Measurements from ENCODE around the gene GH1. TPM values are rescaled to one million over a fixed set of nuclear protein-coding genes. Genes with fewer than 3 reads are reported as not detected.

The GH1 gene
- total and polyA plus RNA-seq, 9 donors: not detected

GRCh38 chr17:63949576-63950250 is 31.1 kb upstream of the GH1 start:
- no peaks in the 10 kb centered on the region for H3K27me3 ChIP-seq
- peaks cover 7% of the 10 kb centered on the region for H3K4me1 ChIP-seq (ENCODE audit: insufficient read depth)
- WGBS, 3 donors: 48 to 52% (median 48%) methylated on average over 18 of the region's 18 CpGs
- no peaks in the 10 kb centered on the region for H3K9me3 ChIP-seq
- DNase-seq: peak in 1 of 5 donors; percentile 46
- H3K4me3 ChIP-seq: no peak overlapping the region
- no peak for TF ChIP-seq CTCF (IDR thresholded peaks at IDR 0.05)
- TF ChIP-seq EP300 (IDR thresholded peaks at IDR 0.05): no peak
- H3K36me3 ChIP-seq: no peaks in the 10 kb centered on the region
- intact Hi-C loops (cut with DNase I): no loop called here
- no peak overlapping the region for H3K27ac ChIP-seq

- Histone ChIP-seq H3K4me1 (ENCODE audit: insufficient read depth) (peaks cover 7% of the 10 kb centered on the region), H3K27ac (no peak overlapping the region), H3K27me3 (no peaks in the 10 kb centered on the region), H3K36me3 (no peaks in the 10 kb centered on the region), H3K9me3 (no peaks in the 10 kb centered on the region), H3K4me3 (no peak overlapping the region)
- no peak for TF ChIP-seq POLR2A (IDR thresholded peaks at IDR 0.05)
- TF ChIP-seq CTCF (IDR thresholded peaks at IDR 0.05): no peak
- no peak for TF ChIP-seq EP300 (IDR thresholded peaks at IDR 0.05)
- no peak for DNase-seq
- 95 to 96% (median 95%) methylated on average over 9 of the region's 9 CpGs for WGBS, 3 donors
- intact Hi-C loops (cut with DNase I): no loop called here
These were observed 29.9 kb upstream of the GH1 start for GRCh38 chr17:63948521-63948920.

- DNase-seq: no peak
- intact Hi-C loops (cut with DNase I): no loop called here
- no peaks in the 10 kb centered on the region for H3K36me3 ChIP-seq
- no peak overlapping the region for H3K4me3 ChIP-seq
- H3K27ac ChIP-seq: no peak overlapping the region
- H3K4me1 ChIP-seq (ENCODE audit: insufficient read depth): peaks cover 7% of the 10 kb centered on the region
- TF ChIP-seq CTCF (IDR thresholded peaks at IDR 0.05) (no peak), EP300 (IDR thresholded peaks at IDR 0.05) (no peak), POLR2A (IDR thresholded peaks at IDR 0.05) (no peak)
- no peaks in the 10 kb centered on the region for H3K27me3 ChIP-seq
- WGBS, 3 donors: 86 to 91% (median 87%) methylated on average over 18 of the region's 18 CpGs
- H3K9me3 ChIP-seq: no peaks in the 10 kb centered on the region
These were observed 29.2 kb upstream of the GH1 start for GRCh38 chr17:63947711-63948330.

GRCh38 chr17:63946440-63947363 is 28.1 kb upstream of the GH1 start:
- H3K4me3 ChIP-seq: no peak overlapping the region
- TF ChIP-seq POLR2A (IDR thresholded peaks at IDR 0.05) (no peak), EP300 (IDR thresholded peaks at IDR 0.05) (no peak), CTCF (IDR thresholded peaks at IDR 0.05) (peak in 2 of 3 donors; percentile 21 to 48)
- intact Hi-C loops (cut with DNase I): no loop called here

More at GRCh38 chr17:63946440-63947363, 28.1 kb upstream of the GH1 start:
- no peak overlapping the region for H3K27ac ChIP-seq
- WGBS, 3 donors: 48 to 52% (median 50%) methylated on average over 17 to 20 of the region's 20 CpGs
- H3K9me3 ChIP-seq: no peaks in the 10 kb centered on the region
- H3K36me3 ChIP-seq: no peaks in the 10 kb centered on the region
- H3K27me3 ChIP-seq: no peaks in the 10 kb centered on the region
- peaks cover 7% of the 10 kb centered on the region for H3K4me1 ChIP-seq (ENCODE audit: insufficient read depth)
- DNase-seq: peak in 2 of 5 donors; percentile 28 to 36

Measured in ovary (tissue), 9 donors.